Heart right ventricle (tissue), 16 donors: ENCODE data around the gene UBA6. TPM values are rescaled to one million over a fixed set of nuclear protein-coding genes. Genes with fewer than 3 reads are reported as not detected.

ENCODE experiments used
- ATAC-seq, 8 donors: fragments of 200-7000 bp; cut with Tn5 transposase; one replicate each; pipeline ENCODE4 v1.9.1; 2020; ENCODE audit warnings: mild to moderate bottlenecking in 8 of 8, moderate library complexity in 8 of 8, moderate number of reproducible peaks in 1 of 8
- DNase-seq, 2 donors: peaks; one replicate each; pipeline ENCODE4 v3.0.0-alpha.2; 2020
- H3K27ac ChIP-seq, 10 donors: fragments of 200-600 bp; sonication (generic) in 2 of 10; one replicate each; pipeline versions ENCODE4 v1.5.0 to v1.8.0; 2020 to 2022; ENCODE audit warnings: mild to moderate bottlenecking in 3 of 10
- H3K27me3 ChIP-seq, 7 donors: fragments of 200-600 bp; one replicate each; pipeline ENCODE4 v1.8.0; 2021 to 2022; ENCODE audit warnings: mild to moderate bottlenecking in 2 of 7
- H3K36me3 ChIP-seq, 9 donors: fragments of 200-600 bp; sonication (generic) in 1 of 9; one replicate each; pipeline versions ENCODE4 v1.5.0 to v1.8.0; 2020 to 2022; ENCODE audit warnings: mild to moderate bottlenecking in 2 of 9
- H3K4me1 ChIP-seq, 9 donors: fragments of 200-600 bp; sonication (generic) in 1 of 9; one replicate each; pipeline versions ENCODE4 v1.5.0 to v1.8.0; 2020 to 2022; ENCODE audit warnings: mild to moderate bottlenecking in 4 of 9
- H3K4me3 ChIP-seq, 10 donors: fragments of 200-600 bp; sonication (generic) in 2 of 10; one replicate each; pipeline versions ENCODE4 v1.5.0 to v1.8.0; 2020 to 2022; ENCODE audit warnings: mild to moderate bottlenecking in 7 of 10, moderate library complexity in 2 of 10
- H3K9me3 ChIP-seq, 11 donors: fragments of 200-600 bp in 10 of 11; sonication (generic) in 2 of 11; one replicate each; pipeline versions ENCODE4 v1.5.0 to v1.8.0; 2013 to 2022; ENCODE audit warnings: mild to moderate bottlenecking in 2 of 11, control low read depth in 1 of 11, moderate library complexity in 1 of 11
- CTCF ChIP-seq, 9 donors: fragments of 200-600 bp; sonication (generic) in 2 of 9; IDR thresholded peaks; one replicate each; pipeline versions ENCODE4 v1.5.0 to v1.8.0; 2021 to 2022; ENCODE audit warnings: antibody characterized with exemption in 9 of 9, mild to moderate bottlenecking in 5 of 9, moderate library complexity in 1 of 9
- WGBS, 2 donors: extraction: QIAGEN DNeasy Blood & Tissue Kit; methylation state at CpG; one replicate each; pipeline ENCODE4 v1.1.7; 2013; ENCODE audit warnings: inconsistent platforms in 1 of 2; 5-methylcytosine and 5-hydroxymethylcytosine counted together
- intact Hi-C, 10 donors: fragments of 100-400 bp; cut with DNase I; formaldehyde crosslinking; loops; one replicate each; pipeline versions ENCODE4 v1.11.1 to v1.14.2; 2022
- polyA plus RNA-seq, 2 donors: library from polyadenylated mRNA; stranded (reverse); fragments of 200-250 nt; gene quantifications; one replicate each; pipeline ENCODE4 v1.2.3, GENCODE V29; 2013
- total RNA-seq, 10 donors: library from RNA; stranded (reverse); fragmentation: NEBNext Ultra II Directional in 3 of 10; extraction: Animal tissue kit (Norgen Biotek cat#: 25700) in 3 of 10; gene quantifications; one replicate each; pipeline versions ENCODE4 v1.2.1 to v1.2.4, GENCODE V29; 2021 to 2023
- donor health status: Arrhythmogenic right ventricular cardiomyopathy.
- donor health status: ischemic (EF 13 %, LVEDD 7.1; RV severe dilation, severe dysfunction).
- donor health status: healthy with polysubstance abuse.
- donor health status: DM: no; HTN: yes; CAD: no.
- donor health status: DM: no; HTN: no; CAD: no.
- donor health status: ischemic (EF 25% LVEDD 6.9; RV normal size, moderate dysfunction).
- donor health status: ischemic (EF 25% LVEDD 5.7; RV mildly dilated, moderate dysfunction).
- donor health status: healthy.
- donor health status: DM: yes; HTN: yes; CAD: no.
- donor health status: Ischemic cardiomyopathy.
- donor health status: ischemic (EF 35%, LVEDD 5.7; RV mildly dilated, moderate dysfunction).
- donor health status: nonischemic (EF 11% LVEDD 7.7; RV severe dilation, severe dysfunction).
- donor health status: DM: yes; HTN: yes; CAD: no.
- donor health status: PGD.
- donor health status: ischemic (EF 29% LVEDD 5.4; RV normal size, mild dysfunction).
- donor health status: nonischemic (EF 23%, LVEDD 6.1; RV moderate dilation, normal function).

Gene UBA6
- total and polyA plus RNA-seq, 12 donors, result 2.6 to 35.7 (median 18.1) TPM

GRCh38 chr4:67668315-67668714, 32.6 kb downstream of the UBA6 start:
- no peak for DNase-seq
- H3K4me3 ChIP-seq, result no peak overlapping the region
- intact Hi-C loops, result no loop called here
- WGBS, 2 donors, result 95 to 98% methylated on average over 3 of the region's 3 CpGs
- no peaks in the 10 kb centered on the region for H3K27me3 ChIP-seq
- no peaks in the 10 kb centered on the region for H3K9me3 ChIP-seq
- H3K27ac ChIP-seq, result no peak overlapping the region
- peaks cover 0 to 100% (median 63%) of the 10 kb centered on the region in 9 donors for H3K36me3 ChIP-seq
- no peak for ATAC-seq
- no peaks in the 10 kb centered on the region for H3K4me1 ChIP-seq
- TF ChIP-seq CTCF (IDR thresholded peaks at IDR 0.05), result no peak

- Histone ChIP-seq H3K36me3 (peaks cover 0 to 94% (median 41%) of the 10 kb centered on the region in 9 donors), H3K9me3 (peaks cover 0 to 16% (median 2%) of the 10 kb centered on the region in 11 donors), H3K4me3 (no peak overlapping the region), H3K4me1 (no peaks in the 10 kb centered on the region), H3K27ac (no peak overlapping the region), H3K27me3 (no peaks in the 10 kb centered on the region)
- ATAC-seq, result no peak
- intact Hi-C loops, result no loop called here
- 98 to 100% methylated on average over 4 of the region's 4 CpGs for WGBS, 2 donors
- no peak for TF ChIP-seq CTCF (IDR thresholded peaks at IDR 0.05)
- no peak for DNase-seq
These were observed 40.5 kb downstream of the UBA6 start for GRCh38 chr4:67660418-67660817.

GRCh38 chr4:67659065-67659464, 41.9 kb downstream of the UBA6 start:
- intact Hi-C loops, result no loop called here
- no peak for TF ChIP-seq CTCF (IDR thresholded peaks at IDR 0.05)
- no peaks in the 10 kb centered on the region for H3K27me3 ChIP-seq
- ATAC-seq (no peak), DNase-seq (no peak)
- H3K4me1 ChIP-seq, result no peaks in the 10 kb centered on the region
- H3K27ac ChIP-seq, result no peak overlapping the region
- peaks cover 0 to 93% (median 41%) of the 10 kb centered on the region in 9 donors for H3K36me3 ChIP-seq
- WGBS, 2 donors, result 98% methylated on average over 2 of the region's 2 CpGs
- H3K4me3 ChIP-seq, result no peak overlapping the region
- H3K9me3 ChIP-seq, result peaks cover 0 to 27% (median 2%) of the 10 kb centered on the region in 11 donors

GRCh38 chr4:67658302-67658701, 42.7 kb downstream of the UBA6 start:
- H3K36me3 ChIP-seq, result peaks cover 0 to 93% (median 41%) of the 10 kb centered on the region in 9 donors

More at GRCh38 chr4:67658302-67658701, 42.7 kb downstream of the UBA6 start:
- no peak overlapping the region for H3K4me3 ChIP-seq
- no peak for TF ChIP-seq CTCF (IDR thresholded peaks at IDR 0.05)
- intact Hi-C loops, result no loop called here
- no peaks in the 10 kb centered on the region for H3K27me3 ChIP-seq
- WGBS, 2 donors, result 65 to 97% methylated on average over 3 of the region's 3 CpGs
- H3K9me3 ChIP-seq, result peaks cover 0 to 27% (median 2%) of the 10 kb centered on the region in 11 donors
- no peaks in the 10 kb centered on the region for H3K4me1 ChIP-seq
- no peak overlapping the region for H3K27ac ChIP-seq
- DNase-seq (no peak), ATAC-seq (no peak)
